SK-N-SH (cell line): Measurements from ENCODE around the gene ATP6V0E2. TPM values are rescaled to one million over a fixed set of nuclear protein-coding genes. Genes with fewer than 3 reads are reported as not detected.

Experiments
- CTCF ChIA-PET: fragments of 300-600, 350-600 bp; formaldehyde crosslinking; extraction: SDS; loops from one replicate; lab custom pipeline; 2021; lab: Yijun Ruan, JAX
- POLR2A ChIA-PET: fragments of 350-600 bp; sonication (Branson Sonifier 250); formaldehyde crosslinking; extraction: SDS; loops from one replicate; lab custom pipeline; 2020; ENCODE audit warnings: antibody characterized with exemption, inconsistent platforms; lab: Yijun Ruan, JAX
- DNase-seq: peaks from one replicate; pipeline ENCODE4 v3.0.0; 2012
- H2AFZ ChIP-seq: fragments of 200-600 bp; sonication (generic); 2 replicates; pipeline ENCODE4 v1.8.1; 2016; ENCODE audit warnings: antibody characterized with exemption, mild to moderate bottlenecking, low read depth
- H3F3A ChIP-seq: fragments of 200-600 bp; sonication (generic); replicated peaks from 2 replicates; pipeline ENCODE3; 2016; ENCODE audit warnings: antibody characterized with exemption, mild to moderate bottlenecking; ENCODE audit not compliant: insufficient read depth
- H3K27ac ChIP-seq, 2 experiments: fragments of 200-500 bp in 1 of 2; fragments of 200-600 bp in 1 of 2; sonication (Bioruptor generic) in 1 of 2; sonication (generic), shearing (Covaris generic) in 1 of 2; 2 replicates each; pipeline versions ENCODE4 v1.5.1 to v1.6.1; 2014 to 2016; ENCODE audit warnings: low read depth in 2 of 2, inconsistent platforms in 1 of 2, low read length in 1 of 2, mild to moderate bottlenecking in 1 of 2, mixed read lengths in 1 of 2
- H3K27me3 ChIP-seq: fragments of 200-600 bp; sonication (generic), shearing (Covaris generic); 2 replicates; pipeline ENCODE4 v1.6.1; 2016; ENCODE audit warnings: mixed run types; ENCODE audit not compliant: insufficient read depth
- H3K36me3 ChIP-seq, 2 experiments: fragments of 200-500 bp in 1 of 2; fragments of 200-600 bp in 1 of 2; sonication (Bioruptor generic) in 1 of 2; sonication (generic) in 1 of 2; replicated peaks in 1 of 2; 2 replicates each; pipeline versions ENCODE3 to v1.5.1; 2014 to 2016; ENCODE audit warnings: low read length in 1 of 2, mild to moderate bottlenecking in 1 of 2; ENCODE audit not compliant: insufficient read depth in 2 of 2, control insufficient read depth in 1 of 2
- H3K4me1 ChIP-seq, 2 experiments: fragments of 200-500 bp in 1 of 2; fragments of 200-600 bp in 1 of 2; sonication (Bioruptor generic) in 1 of 2; sonication (generic), shearing (Covaris generic) in 1 of 2; 2 replicates each; pipeline versions ENCODE4 v1.5.1 to v1.6.1; 2014 to 2016; ENCODE audit warnings: low read depth in 1 of 2, low read length in 1 of 2, mixed run types in 1 of 2; ENCODE audit not compliant: insufficient read depth in 2 of 2, control insufficient read depth in 1 of 2
- H3K4me2 ChIP-seq: fragments of 200-600 bp; sonication (generic), shearing (Covaris generic); 2 replicates; pipeline ENCODE4 v1.6.1; 2017; ENCODE audit warnings: mixed run types
- H3K4me3 ChIP-seq, 2 experiments: fragments of 200-500 bp in 1 of 2; fragments of 200-600 bp in 1 of 2; sonication (Bioruptor generic) in 1 of 2; sonication (generic), shearing (Covaris generic) in 1 of 2; 2 replicates each; pipeline versions ENCODE4 v1.5.1 to v1.8.1; 2014 to 2016; ENCODE audit warnings: low read depth in 2 of 2, inconsistent platforms in 1 of 2, low read length in 1 of 2, mild to moderate bottlenecking in 1 of 2, mixed read lengths in 1 of 2, moderate library complexity in 1 of 2
- H3K79me2 ChIP-seq: fragments of 200-600 bp; sonication (generic); 2 replicates; pipeline ENCODE4 v1.8.1; 2017; ENCODE audit warnings: mild to moderate bottlenecking; ENCODE audit not compliant: insufficient read depth
- H3K9ac ChIP-seq: fragments of 200-600 bp; sonication (generic); 2 replicates; pipeline ENCODE4 v1.6.1; 2017; ENCODE audit warnings: mixed run types
- H3K9me2 ChIP-seq: fragments of 200-600 bp; sonication (generic); 2 replicates; pipeline ENCODE4 v1.6.1; 2017; ENCODE audit warnings: mixed run types
- H3K9me3 ChIP-seq: fragments of 200-600 bp; sonication (generic); 2 replicates; pipeline ENCODE4 v1.6.1; 2017; ENCODE audit warnings: mixed run types, mild to moderate bottlenecking, moderate library complexity
- H4K20me1 ChIP-seq: fragments of 200-600 bp; sonication (generic); 2 replicates; pipeline ENCODE4 v1.6.1; 2017; ENCODE audit warnings: mild to moderate bottlenecking, mixed run types; ENCODE audit not compliant: insufficient read depth
- EP300 ChIP-seq, 2 experiments: IDR thresholded peaks; 2 replicates each; pipeline versions ENCODE4 v1.4.0 to v1.6.1; 2012; ENCODE audit warnings: borderline replicate concordance in 1 of 2, low read depth in 1 of 2, low read length in 1 of 2
- FOSL2 ChIP-seq: IDR thresholded peaks from 2 replicates; pipeline ENCODE4 v1.4.0; 2012; ENCODE audit warnings: low read depth, mild to moderate bottlenecking, moderate library complexity, borderline replicate concordance
- FOXM1 ChIP-seq: IDR thresholded peaks from 2 replicates; pipeline ENCODE4 v1.4.0; 2012; ENCODE audit warnings: low read depth, mild to moderate bottlenecking
- GABPA ChIP-seq: IDR thresholded peaks from 2 replicates; pipeline ENCODE4 v1.4.0; 2012; ENCODE audit warnings: low read depth, mild to moderate bottlenecking
- JUND ChIP-seq: IDR thresholded peaks from 2 replicates; pipeline ENCODE4 v1.4.0; 2012
- NRF1 ChIP-seq: IDR thresholded peaks from 2 replicates; pipeline ENCODE4 v1.6.1; 2012; ENCODE audit warnings: low read depth, mild to moderate bottlenecking, low read length
- POLR2AphosphoS5 ChIP-seq: IDR thresholded peaks from 2 replicates; pipeline ENCODE4 v1.6.1; 2012; ENCODE audit warnings: low read depth, low read length
- RAD21 ChIP-seq: IDR thresholded peaks from 2 replicates; pipeline ENCODE4 v1.6.1; 2012; ENCODE audit warnings: mild to moderate bottlenecking, low read length
- RFX5 ChIP-seq: IDR thresholded peaks from 2 replicates; pipeline ENCODE4 v1.6.1; 2012; ENCODE audit warnings: mild to moderate bottlenecking, improper control_type of control experiment, low read length
- SMC3 ChIP-seq: IDR thresholded peaks from 2 replicates; pipeline ENCODE4 v1.6.1; 2012; ENCODE audit warnings: low read depth, low read length, improper control_type of control experiment
- TCF12 ChIP-seq: IDR thresholded peaks from 2 replicates; pipeline ENCODE4 v1.4.0; 2012
- USF2 ChIP-seq: fragments of 150-350 bp; IDR thresholded peaks from 2 replicates; pipeline ENCODE4 v1.6.1; 2017; ENCODE audit warnings: antibody characterized with exemption, low read length, low read depth, borderline replicate concordance
- WGBS: methylation state at CpG from one replicate; pipeline ENCODE4 v1.1.6; 2017; ENCODE audit warnings: low lambda C conversion rate; 5-methylcytosine and 5-hydroxymethylcytosine counted together
- polyA plus RNA-seq, 3 experiments: library from polyadenylated mRNA; depleted of rRNA; stranded (reverse); fragments of >200 nt; gene quantifications; 2 replicates each; pipeline ENCODE4 v1.2.3, GENCODE V29; 2012
- TF ChIP-seq, protein P1 (sequence below): IDR thresholded peaks from 2 replicates; pipeline ENCODE4 v1.4.0; 2012; ENCODE audit warnings: low read depth, borderline replicate concordance

The ATP6V0E2 gene
- polyA plus RNA-seq, 1 of the 3 experiments (the other 2 are of a cell fraction): 49.6 TPM

- H4K20me1 ChIP-seq: no peaks in the 10 kb centered on the region
- WGBS: 88% methylated on average over 22 of the region's 25 CpGs
- DNase-seq: no peak
- H3K9ac ChIP-seq: no peak overlapping the region
- H2AFZ ChIP-seq: no peak overlapping the region
- H3K27ac ChIP-seq: no peak overlapping the region
- POLR2A ChIA-PET: no interaction called here
- no peaks in the 10 kb centered on the region for H3K79me2 ChIP-seq
- H3K4me2 ChIP-seq: no peak overlapping the region
- CTCF ChIA-PET: interaction anchor here (1.1 to 2.0 kb wide), 3 partner anchors 15 to 61 kb away, joined by 4 to 6 read pairs (median 5); no protein-coding TSS in a partner anchor
- H3K9me3 ChIP-seq: no peaks in the 10 kb centered on the region
- TF ChIP-seq JUND (no peak), POLR2AphosphoS5 (no peak), TCF12 (no peak), USF2 (no peak), EP300 (IDR thresholded peaks at IDR 0.05; ENCODE audit: borderline replicate concordance in 1 of 2, low read depth in 1 of 2, low read length in 1 of 2) (no peak), FOXM1 (no peak), SMC3 (no peak), NRF1 (no peak), RFX5 (no peak)
- H3K4me1 ChIP-seq: peaks cover 0 to 9% of the 10 kb centered on the region in 2 experiments; a peak in 2 of 4 replicates
- no peaks in the 10 kb centered on the region for H3K27me3 ChIP-seq
- no peak overlapping the region for H3K4me3 ChIP-seq
- H3F3A ChIP-seq: peaks cover 9% of the 10 kb centered on the region
- H3K36me3 ChIP-seq: peaks cover 0 to 22% of the 10 kb centered on the region in 2 experiments
- no peaks in the 10 kb centered on the region for H3K9me2 ChIP-seq
Measured at GRCh38 chr7:149867762-149868622, 5.8 kb upstream of the ATP6V0E2 start.

DNA sequence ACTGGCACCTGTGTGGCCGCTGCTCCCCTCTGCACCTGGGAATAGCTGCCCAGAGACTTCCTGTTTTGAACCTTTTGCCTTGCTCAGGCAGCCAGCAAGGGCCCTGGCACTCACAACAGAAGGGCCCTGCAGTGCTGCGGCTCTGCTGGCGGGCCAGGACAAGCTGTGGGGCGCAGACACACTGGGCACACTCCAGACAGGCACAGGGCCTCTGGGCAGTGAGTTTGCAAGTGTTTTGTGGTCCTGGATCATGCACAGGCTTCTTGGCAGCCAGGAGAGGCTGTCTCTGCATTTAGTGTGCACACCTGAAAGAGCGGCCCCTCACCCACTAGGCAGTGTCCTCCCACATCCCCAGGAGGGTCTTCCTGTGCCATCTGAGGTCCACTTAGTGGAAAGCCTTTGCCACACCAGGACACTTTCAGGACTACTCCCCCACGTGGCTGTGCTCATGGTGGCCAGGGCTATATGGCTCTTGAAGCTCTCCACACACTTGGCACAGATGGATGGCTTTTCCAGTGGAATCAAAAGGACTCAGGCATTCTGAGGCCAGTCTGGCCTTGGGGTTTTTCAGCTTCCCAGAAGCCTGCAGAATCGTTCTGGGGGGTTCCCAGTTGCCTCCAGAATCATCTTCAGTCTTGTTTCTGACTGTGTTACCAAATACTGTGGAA, 5.0 kb upstream of the ATP6V0E2 start:
- H3K4me2 ChIP-seq: no peak overlapping the region
- ChIA-PET POLR2A (no interaction called here), CTCF (interaction anchor here (1.1 to 2.0 kb wide), 3 partner anchors 15 to 19 kb away, joined by 3 to 6 read pairs (median 5); no protein-coding TSS in a partner anchor)
- no peak overlapping the region for H3K9ac ChIP-seq
- DNase-seq: peak; percentile 15
- H3K79me2 ChIP-seq: no peaks in the 10 kb centered on the region
- H3K4me3 ChIP-seq: no peak overlapping the region
- H3F3A ChIP-seq: peaks cover 12% of the 10 kb centered on the region
- 40% methylated on average over 3 of the region's 7 CpGs for WGBS
- H3K27me3 ChIP-seq: no peaks in the 10 kb centered on the region
- H4K20me1 ChIP-seq: no peaks in the 10 kb centered on the region
- no peaks in the 10 kb centered on the region for H3K9me2 ChIP-seq
- H3K27ac ChIP-seq: no peak overlapping the region
- peaks cover 0 to 9% of the 10 kb centered on the region in 2 experiments; a peak in 2 of 4 replicates for H3K4me1 ChIP-seq
- no peak overlapping the region for H2AFZ ChIP-seq
- no peaks in the 10 kb centered on the region for H3K9me3 ChIP-seq
- H3K36me3 ChIP-seq: peaks cover 0 to 22% of the 10 kb centered on the region in 2 experiments
- TF ChIP-seq GABPA (no peak), RAD21 (no peak), FOSL2 (no peak)
- TF ChIP-seq, protein P1, sequence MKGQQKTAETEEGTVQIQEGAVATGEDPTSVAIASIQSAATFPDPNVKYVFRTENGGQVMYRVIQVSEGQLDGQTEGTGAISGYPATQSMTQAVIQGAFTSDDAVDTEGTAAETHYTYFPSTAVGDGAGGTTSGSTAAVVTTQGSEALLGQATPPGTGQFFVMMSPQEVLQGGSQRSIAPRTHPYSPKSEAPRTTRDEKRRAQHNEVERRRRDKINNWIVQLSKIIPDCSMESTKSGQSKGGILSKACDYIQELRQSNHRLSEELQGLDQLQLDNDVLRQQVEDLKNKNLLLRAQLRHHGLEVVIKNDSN: no peak
